GM19467 (cell line): ENCODE results near the gene MFSD6.
"Not testable (repeated sequence)": the region's sequence is repeated elsewhere in the genome, so short reads cannot be mapped to it uniquely, and the experiment has no call there.

Experiments
- ATAC-seq: cut with Tn5 transposase; IDR thresholded peaks from one replicate; pipeline ENCODE4 v1.9.1; 2021; ENCODE audit warnings: mild to moderate bottlenecking, moderate library complexity; ENCODE audit not compliant: unreplicated experiment

Gene MFSD6

DNA sequence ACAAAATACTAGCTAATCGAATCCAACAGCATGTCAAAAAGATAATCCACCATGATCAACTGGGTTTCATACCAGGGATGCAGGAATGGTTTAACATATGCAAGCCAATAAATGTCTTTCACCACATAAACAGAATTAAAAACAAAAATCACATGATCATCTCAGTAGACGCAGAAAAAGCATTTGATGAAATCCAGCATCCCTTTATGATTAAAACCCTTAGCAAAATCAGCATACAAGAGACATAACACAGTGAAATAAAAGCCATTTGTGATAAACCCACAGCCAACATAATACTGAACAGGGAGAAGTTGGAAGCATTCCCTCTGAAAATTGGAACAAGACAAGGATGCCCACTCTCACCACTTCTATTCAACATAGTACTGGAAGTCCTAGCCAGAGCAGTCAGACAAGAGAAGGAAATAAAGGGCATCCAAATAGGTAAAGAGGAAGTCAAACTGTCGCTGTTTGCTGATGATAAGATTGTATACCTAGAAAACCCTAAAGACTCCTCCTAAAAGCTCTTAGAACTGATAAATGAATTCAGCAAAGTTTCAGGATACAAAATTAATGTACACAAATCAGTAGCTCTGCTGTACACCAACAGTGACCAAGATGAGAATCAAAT lies 86.6 kb downstream of the MFSD6 start:
- not testable (repeated sequence) for ATAC-seq

DNA sequence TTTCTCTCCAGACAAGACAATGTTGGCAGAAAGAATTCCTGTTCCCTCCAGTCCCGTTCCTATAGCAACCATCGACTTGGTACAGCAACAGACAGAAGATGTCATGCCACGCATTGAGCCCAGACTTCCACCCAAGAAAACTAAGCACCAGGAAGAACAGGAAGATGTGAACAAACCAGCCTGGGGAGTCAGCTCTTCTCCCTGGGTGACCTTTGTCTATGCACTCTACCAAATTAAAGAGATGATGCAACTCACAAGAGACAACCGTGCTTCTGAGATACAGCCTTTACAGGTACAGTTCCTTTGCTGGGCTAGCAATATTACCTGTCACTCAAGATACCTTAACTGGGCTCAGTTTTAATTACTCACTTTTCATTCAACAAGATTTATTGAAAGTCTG lies 89.3 kb downstream of the MFSD6 start:
- ATAC-seq = no peak

DNA sequence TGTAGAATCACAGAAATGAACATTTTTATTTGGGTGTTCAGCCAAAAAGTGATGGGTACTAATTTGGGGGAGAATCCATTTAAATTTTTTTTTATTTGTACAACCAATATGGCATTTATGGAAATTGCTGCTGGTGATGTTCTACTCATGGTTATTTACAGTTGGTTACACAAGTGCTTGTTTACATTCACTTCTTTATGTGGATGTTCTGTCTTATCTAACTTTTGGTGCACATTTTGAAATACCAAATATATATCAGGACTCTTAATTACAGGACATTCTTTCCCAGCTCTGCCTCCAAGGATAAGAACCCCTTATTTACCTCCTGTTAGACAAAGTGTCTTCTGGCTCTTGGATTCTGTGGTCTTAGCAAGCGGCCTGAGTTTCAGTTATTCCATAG lies 91.1 kb downstream of the MFSD6 start:
- ATAC-seq = no peak

DNA sequence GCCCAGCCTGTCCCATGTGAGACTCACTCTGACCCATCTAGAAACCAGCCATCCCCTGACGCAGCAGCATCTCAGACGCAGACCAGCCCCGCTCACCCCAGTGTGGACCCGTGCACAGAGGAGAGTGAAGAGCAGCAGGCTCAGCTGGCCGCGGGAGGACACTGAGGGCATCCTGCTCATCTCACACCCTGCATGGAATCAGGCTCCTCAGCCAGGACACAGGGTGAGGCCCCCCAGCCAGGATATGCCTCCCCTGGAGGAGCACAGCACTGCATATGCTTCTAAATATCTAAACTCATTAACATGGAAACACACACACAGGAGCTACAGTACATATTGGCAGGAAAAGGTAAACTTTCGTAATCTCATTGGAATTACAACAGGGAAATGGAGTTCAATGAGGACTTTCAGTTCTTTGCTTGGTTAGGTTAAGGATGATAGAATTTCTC lies 91.9 kb downstream of the MFSD6 start:
- ATAC-seq = no peak

DNA sequence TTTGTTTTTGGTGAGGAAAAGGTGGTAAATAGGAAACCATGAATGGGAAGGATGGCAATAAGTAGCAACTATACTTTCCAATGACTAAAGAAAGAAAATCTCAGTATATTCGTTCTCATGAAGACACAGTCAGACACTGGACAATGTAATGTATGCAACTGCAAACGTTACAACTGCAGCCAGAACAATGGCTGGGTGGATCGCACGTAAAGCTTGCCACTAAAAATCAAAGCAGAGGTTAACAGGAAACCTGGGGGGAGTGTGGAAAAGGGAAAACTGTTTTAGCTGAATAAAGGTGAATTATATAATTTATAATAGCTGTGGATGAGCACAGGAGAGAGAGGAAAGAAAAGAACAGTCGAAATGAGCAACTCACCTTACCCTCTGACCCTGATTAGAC lies 93.1 kb downstream of the MFSD6 start:
- ATAC-seq = no peak

DNA sequence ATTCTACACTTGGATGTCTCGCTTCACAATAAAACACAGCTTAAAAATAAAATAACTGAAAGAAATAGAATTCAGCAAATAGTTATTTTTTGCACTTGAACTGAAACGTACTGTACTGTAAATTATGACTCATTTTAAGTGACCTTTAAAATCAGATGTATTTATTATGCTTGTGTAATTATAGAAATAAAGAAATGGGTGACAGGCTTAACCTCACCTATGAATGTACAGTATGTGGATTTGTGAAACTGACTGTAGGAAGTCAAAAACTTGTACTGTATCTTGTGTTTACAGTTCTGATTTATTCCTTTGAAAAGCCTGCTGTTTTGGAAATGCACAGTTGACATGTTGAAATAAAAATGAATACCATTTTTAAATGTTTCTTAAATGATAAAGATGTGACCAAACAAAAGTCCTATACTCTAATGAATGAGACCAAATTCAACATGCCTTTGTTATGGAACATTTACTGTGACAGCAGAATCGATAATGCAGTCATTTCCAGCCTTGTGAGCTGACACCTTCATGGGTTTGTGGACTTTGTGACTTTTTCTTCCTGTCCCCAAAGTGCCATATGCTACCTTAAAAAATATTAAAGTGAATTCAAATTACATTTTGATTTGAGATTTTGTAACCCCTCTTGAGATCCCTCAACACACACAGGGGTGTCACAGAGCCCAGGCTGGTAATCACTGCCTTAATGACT lies 93.7 kb downstream of the MFSD6 start:
- ATAC-seq = no peak

DNA sequence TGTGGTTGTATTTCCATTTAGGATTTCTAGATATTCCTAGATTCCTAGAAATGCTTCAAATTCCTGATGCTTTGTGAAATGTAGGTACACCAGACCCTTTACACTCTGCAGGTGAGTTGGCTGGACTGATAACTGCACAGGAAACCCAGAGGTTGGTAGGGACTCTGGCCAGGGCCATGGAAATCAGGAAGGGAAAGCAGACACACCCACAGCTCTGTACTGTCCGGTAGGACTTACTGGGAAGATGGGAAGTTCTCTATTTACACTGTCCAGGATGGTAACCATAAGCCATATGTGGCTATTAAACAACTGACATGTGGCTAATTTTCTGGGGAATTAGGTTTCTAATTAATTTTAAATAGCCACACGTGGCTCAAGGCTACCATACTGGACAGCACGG lies 94.9 kb downstream of the MFSD6 start:
- ATAC-seq = no peak

DNA sequence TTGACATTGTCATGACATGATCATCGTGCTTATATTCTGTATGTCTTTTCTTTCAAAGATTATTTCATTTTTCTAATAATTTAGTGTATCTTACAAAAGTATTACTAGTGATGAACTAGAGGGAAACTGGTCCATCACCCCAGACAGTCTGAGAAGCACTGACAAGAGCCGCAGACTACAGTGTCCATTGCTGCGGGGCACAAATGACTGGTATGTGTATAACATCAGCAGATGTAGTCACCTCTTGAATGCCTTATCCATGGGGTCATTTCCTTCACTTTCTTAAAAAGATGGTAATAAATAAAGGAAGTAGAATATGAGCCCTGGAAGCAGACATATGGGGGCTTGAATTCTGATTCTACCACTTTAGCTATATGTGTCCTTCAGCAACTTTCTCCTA lies 96.8 kb downstream of the MFSD6 start:
- no peak for ATAC-seq

DNA sequence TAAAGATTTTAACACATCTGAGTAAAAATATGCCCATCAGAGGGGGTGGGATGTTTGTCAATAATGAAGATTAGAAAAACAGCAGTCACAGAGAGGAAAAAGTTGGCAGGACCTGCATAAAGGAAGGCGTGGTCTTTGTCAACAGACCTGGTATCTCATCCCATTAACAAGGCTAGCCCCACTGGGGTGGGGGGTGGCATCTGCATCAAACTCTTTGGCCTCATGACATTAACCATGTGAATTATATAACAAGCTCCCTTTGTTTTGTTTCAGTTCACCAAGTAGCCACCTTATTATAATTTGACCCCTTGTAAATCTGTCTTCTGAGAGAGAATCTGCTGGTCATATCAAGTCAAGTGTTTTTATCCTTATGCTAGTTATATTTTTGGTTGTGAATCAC lies 97.5 kb downstream of the MFSD6 start:
- ATAC-seq = no peak

DNA sequence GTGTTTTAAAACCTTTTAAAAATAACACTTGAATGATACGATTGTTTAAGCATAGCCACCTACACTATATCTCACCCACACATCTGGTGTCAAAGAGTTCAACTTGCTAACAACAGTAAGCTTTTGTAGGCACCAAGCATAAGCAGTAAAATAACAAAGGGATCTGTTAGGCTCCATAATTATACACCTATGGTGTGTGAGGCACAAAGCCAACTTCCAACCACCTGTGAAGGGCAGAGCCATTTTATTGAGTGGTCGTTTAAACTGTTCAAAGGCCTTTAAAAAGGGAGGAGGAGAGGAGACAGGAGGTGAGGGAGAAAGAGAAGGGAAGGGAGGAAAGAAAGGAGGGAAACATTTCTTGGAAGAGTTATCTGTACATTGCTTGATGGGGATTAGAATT lies 98.5 kb downstream of the MFSD6 start:
- no peak for ATAC-seq

DNA sequence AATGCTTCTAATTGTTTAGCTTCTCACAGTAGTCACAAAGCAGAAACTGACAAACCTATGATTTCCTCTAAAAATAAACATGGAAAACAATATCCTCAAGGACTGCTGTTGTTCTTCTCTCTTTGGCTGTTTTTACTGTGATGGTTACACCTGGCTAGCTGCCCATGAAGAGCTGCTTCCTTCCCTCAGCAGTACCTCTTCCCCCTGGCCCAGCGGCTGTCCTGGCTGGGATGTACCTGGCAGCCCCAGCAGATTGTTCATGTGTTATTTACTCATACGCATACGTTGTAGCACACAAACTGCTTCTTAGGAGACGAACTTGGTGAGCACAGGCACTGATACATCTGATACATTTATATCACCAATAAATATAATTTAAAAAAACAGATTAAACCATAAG lies 99.0 kb downstream of the MFSD6 start:
- no peak for ATAC-seq

DNA sequence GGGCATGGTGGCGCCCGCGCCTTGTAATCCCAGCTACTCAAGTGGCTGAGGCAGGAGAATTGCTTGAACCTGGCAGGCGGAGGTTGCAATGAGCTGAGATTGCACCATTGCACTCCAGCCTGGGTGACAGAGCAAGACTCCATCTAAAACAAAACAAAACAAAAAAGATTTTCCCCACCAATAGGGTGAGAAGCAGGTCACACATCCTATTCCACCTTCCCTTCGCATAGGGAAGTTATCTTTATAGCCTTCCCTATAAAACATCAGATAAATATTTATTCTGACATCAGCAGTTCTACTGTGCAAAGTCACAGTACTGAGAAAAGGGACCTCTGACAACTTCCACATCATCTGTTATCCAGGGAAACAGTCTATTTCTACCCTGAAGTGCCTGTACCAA lies 101.7 kb downstream of the MFSD6 start:
- ATAC-seq = not testable (repeated sequence)

DNA sequence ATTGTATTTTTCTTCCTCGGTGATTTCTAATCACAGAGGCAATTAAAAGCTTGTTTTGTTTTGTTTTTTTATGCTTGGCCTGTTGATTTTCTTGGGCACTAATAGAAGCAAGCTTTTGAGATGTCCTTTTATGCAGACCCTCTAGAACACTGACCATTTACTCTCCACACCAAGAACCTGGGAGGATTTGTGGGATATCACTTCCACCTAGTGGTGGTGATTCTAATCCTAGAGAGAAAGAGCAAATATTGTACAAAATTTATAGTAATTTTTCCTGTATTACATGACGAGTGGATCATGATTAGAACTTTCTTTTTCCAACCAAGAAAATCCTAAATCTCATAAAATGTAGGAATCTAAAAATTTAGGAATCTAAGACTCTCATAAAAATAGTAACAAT lies 102.9 kb downstream of the MFSD6 start:
- ATAC-seq = no peak

DNA sequence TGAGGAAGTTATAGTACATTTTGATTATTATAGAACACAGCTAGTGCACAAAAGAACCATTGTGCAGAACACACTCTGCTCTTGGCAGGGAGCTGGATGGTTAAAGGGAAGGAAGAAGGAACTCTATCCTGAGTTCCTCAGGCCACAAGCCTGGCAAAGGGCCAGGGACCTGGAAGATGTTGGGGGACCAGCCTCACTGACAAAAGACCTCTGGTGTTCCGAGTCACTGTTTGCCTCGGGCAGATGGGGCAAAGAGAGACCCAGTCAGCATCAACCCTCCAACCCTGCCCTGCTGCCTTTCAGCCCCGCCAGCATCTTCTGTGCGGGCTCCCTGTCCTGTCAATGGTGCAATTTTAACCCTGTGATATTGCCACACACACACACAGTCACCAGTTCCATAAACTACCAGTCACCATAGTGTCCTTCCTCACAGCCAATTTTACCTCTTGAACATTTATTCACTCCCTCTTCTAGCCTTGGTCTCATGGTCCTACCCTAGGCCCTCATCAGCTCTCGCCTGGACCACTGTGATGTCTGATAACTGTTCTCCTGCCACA lies 104.5 kb downstream of the MFSD6 start:
- no peak for ATAC-seq

DNA sequence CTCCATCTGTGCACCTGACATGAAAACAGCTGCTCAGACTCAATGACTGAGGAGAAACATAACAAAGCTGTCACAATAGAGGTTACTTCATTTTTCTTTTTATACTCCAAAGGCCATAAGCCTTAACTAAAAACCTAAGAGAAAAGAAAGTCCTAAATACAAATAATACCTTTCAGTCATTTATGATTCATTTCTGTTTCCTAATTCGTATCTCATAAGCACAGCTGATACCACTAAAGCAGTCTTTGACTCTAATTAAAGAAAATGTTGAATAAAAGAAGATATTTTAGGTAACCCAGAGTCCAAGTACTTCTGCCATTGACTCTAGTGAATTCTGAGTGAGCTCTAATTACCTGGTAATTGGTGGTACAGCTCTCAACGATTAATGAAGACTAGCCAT lies 105.7 kb downstream of the MFSD6 start:
- ATAC-seq = no peak

DNA sequence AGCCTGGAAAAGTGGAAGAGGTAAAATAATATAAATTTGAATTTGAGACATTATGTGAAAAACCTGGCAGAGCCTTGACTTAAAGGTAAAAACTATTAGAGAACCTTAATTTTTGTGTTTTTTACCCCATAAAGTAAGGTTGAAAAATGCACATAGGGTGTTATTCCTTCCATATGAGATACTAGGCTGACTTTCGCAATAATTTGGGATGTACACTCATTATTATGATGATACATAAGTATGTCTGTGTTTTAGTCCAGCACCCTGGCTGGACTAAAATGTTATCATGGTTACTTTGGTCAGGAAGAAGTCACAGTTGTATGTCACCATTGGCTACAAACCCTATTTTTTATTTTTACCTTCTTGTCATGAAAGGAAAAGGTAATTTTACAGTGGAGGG lies 106.5 kb downstream of the MFSD6 start:
- ATAC-seq = no peak

DNA sequence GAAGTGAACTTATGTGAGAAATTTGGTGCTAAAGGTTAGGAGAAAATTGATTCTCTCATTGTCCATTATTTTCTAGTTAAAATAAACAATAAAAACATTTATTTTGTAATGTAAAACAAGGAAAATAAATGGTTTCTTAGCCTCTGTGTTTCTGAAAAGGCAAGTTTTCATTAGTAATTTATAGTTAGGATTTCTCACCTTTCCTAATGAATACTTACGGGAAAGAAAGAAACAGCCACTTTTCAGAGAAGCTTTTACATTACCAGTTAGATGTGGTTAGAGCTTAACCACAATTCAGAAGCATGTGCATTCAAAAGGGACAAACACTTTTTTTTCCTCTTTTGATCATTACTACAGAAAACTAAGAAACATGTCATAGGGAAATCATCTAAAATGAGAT lies 107.5 kb downstream of the MFSD6 start:
- no peak for ATAC-seq

DNA sequence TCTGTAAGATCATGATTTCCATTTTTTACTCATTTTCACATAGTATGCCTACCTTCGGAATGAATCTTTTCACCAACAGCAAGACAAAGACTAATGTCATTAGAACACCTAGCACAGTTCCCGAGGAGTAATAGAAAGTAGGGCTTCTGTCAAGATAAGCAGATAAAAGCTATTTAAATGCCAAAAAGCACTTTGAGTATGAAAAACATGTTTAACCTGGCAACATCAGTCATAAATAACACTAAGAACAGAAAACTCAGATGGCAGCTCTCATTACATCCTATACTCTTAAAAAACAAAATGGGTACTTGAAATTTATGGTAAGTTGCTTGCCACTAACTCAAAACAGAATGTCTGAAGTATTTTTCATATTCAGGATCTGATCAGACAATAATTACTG lies 109.3 kb downstream of the MFSD6 start:
- ATAC-seq = no peak

DNA sequence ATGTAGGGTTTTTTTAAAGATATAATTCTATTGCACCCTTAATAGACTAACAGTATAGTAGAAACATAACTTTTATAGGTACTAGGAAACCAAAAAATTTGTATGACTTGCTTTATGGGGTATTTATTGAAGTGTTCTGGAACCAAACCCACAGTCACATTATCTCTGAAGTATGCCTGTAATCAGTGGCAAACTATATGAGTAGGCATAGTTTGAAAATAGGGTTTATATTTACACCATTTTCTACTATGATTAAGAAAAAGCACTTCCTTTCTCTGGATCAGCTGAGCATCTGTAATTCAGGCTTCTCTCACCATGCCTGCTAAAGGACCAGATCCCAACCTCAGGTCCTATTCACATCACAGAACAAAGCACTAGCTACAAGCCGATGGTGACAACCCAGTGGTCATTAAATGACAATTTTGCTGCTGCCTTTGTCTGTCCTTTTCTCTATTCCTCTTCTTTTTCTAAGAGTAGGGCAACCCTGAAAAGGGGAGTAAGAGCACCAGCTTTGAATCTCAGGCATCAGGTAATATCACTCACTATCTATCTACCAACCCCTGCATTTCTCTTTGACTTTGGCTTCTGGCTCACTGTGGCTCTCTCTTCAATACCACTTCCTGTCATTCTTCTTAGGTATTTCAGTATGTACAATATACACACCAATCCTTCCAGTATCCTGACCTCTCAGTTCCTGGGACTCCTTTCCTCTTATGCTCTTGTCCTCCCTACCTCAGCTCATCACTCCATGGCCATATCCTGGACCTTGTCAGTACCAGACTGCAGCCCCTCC lies 112.0 kb downstream of the MFSD6 start:
- no peak for ATAC-seq

DNA sequence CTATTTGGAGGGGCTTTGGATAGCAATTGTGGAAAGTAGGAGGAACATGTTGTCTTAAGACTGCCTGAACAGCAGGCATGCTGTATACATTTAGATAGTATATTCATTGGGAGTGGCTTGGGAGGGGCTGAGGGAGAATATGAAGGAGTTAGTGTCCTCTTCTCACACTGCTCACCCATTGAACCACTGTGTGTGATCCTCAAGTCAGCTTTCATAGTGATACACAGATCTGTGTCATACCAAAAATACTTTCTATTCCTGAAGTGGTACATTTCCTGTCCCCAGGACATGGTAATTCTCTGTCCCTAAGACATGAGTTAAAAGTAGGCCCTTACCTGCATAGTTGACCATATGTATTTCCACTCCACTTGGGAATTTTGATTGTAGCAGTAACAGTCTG lies 116.8 kb downstream of the MFSD6 start:
- no peak for ATAC-seq

DNA sequence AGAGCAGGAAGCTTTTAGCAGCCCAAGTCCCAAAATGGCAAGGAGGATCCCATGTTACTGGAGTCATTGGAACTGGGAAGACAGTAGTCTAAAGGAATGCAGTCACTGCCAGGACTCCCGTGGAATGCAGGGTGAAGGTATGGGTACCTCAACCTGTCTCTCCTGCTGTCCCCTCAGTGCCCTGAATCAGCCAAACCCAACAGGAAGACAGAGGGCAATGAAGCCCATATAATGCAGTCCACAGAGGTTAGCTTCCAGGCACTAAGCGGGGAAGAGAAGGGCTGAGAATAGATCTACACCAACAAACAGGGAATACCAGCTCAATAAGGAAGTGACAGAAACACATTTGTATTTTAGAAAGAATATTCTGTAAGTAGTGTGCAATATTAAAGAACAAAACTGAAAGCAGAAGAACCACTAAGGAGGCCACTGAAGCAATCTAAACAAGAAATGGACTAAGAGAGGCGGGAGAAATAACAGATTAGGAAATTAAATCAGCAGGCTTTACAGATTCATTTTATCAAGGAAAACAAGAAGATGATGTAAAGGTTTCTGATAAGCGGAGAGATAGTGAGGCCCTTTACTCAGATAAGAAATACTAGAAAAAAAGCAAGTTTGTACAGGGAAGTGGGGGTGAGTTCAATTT lies 118.1 kb downstream of the MFSD6 start:
- no peak for ATAC-seq
